NOMO-1 treated with dmso at 0.1 percent for 144 hours (cell line): Measurements from ENCODE around the gene ACO2.
"Not testable (repeated sequence)": the region's sequence is repeated elsewhere in the genome, so short reads cannot be mapped to it uniquely, and the experiment has no call there.

Source experiments
- DNase-seq: peaks from one replicate; lab custom pipeline; 2025; ENCODE audit not compliant: unreplicated experiment; lab: John Stamatoyannopoulos, UW

Gene ACO2

GRCh38 chr22:41468381-41469217 is at the start of gene ACO2, which contains the start of gene PHF5A:
TSS of gene ACO2 (plus strand) at chr22:41469117. CDS start at chr22:41469147, 30 bp downstream.
TSS of gene PHF5A (minus strand) at chr22:41468692. CDS start at chr22:41468653, 39 bp downstream.
- DNase-seq: peak; percentile 98

- no peak for DNase-seq
Observed at GRCh38 chr22:41425660-41426365, 43.1 kb upstream of the ACO2 start.

- DNase-seq: no peak
Observed at GRCh38 chr22:41429232-41429950, 39.5 kb upstream of the ACO2 start.

GRCh38 chr22:41429951-41430332 is 39.0 kb upstream of the ACO2 start:
- DNase-seq: no peak

GRCh38 chr22:41431656-41432055 is 37.3 kb upstream of the ACO2 start:
- no peak for DNase-seq

- DNase-seq: not testable (repeated sequence)
Observed at GRCh38 chr22:41433480-41433879, 35.4 kb upstream of the ACO2 start.

- not testable (repeated sequence) for DNase-seq
Observed at GRCh38 chr22:41434361-41435003, 34.4 kb upstream of the ACO2 start.

GRCh38 chr22:41435560-41435959 is 33.4 kb upstream of the ACO2 start:
- DNase-seq: no peak

GRCh38 chr22:41436322-41437113 is 32.4 kb upstream of the ACO2 start:
- DNase-seq: no peak

GRCh38 chr22:41437198-41437597 is 31.7 kb upstream of the ACO2 start:
- no peak for DNase-seq

GRCh38 chr22:41440511-41440910 is 28.4 kb upstream of the ACO2 start:
- not testable (repeated sequence) for DNase-seq

GRCh38 chr22:41442240-41442792 is 26.6 kb upstream of the ACO2 start:
- no peak for DNase-seq

GRCh38 chr22:41444360-41445128 is 24.4 kb upstream of the ACO2 start:
- peak; percentile 87 for DNase-seq

GRCh38 chr22:41445129-41446056 is 23.5 kb upstream of the ACO2 start:
- DNase-seq: no peak

- DNase-seq: no peak
Observed at GRCh38 chr22:41446057-41446501, 22.8 kb upstream of the ACO2 start.

- DNase-seq: peak; percentile 95
Observed at GRCh38 chr22:41446639-41447434, 22.1 kb upstream of the ACO2 start, which contains the start of gene TOB2. TSS of gene TOB2 (minus strand) at chr22:41446801. CDS start at chr22:41437345, 9,456 bp downstream.
